Endothelial cell of umbilical vein (primary cell): ENCODE data around the gene CFI. TPM values are rescaled to one million over a fixed set of nuclear protein-coding genes. Genes with fewer than 3 reads are reported as not detected.

Experiments used
- BruUV-seq: library from RNA; stranded (reverse); fragments of 400-500 nt; replicated peaks from 2 replicates; lab custom pipeline; 2021; lab: Mats Ljungman, UMichigan
- CTCF ChIA-PET: fragments of 300-600, 350-600 bp; sonication (Branson Sonifier 250); formaldehyde crosslinking; loops from one replicate; lab custom pipeline; 2021; ENCODE audit warnings: antibody characterized with exemption, inconsistent platforms; lab: Charles Lee
- POLR2A ChIA-PET: fragments of 300-600, 350-600 bp; sonication (Branson Sonifier 250); formaldehyde crosslinking; loops from one replicate; lab custom pipeline; 2021; ENCODE audit warnings: antibody characterized with exemption, inconsistent platforms; lab: Charles Lee
- DNase-seq: peaks from one replicate; pipeline ENCODE4 v3.0.0-alpha.2; 2011; ENCODE audit warnings: low read depth, low spot score
- FAIRE-seq: peaks from 2 replicates; lab custom pipeline; 2011; peaks lifted over from hg19 to GRCh38; lab: Jason Lieb, UNC
- H2AFZ ChIP-seq: 2 replicates; pipeline ENCODE4 v1.6.0; 2012; ENCODE audit warnings: low read depth, low read length, control low read depth, inconsistent platforms
- H3K27ac ChIP-seq: 2 replicates; pipeline ENCODE4 v1.5.1; 2011; ENCODE audit warnings: low read depth, mild to moderate bottlenecking, control low read depth, low read length, moderate library complexity; ENCODE audit not compliant: insufficient read depth
- H3K27me3 ChIP-seq, 2 experiments: 2 replicates each; pipeline versions ENCODE4 v1.6.0 to v1.6.1; 2011; ENCODE audit warnings: low read length in 2 of 2, mixed read lengths in 1 of 2; ENCODE audit not compliant: control insufficient read depth in 2 of 2, insufficient read depth in 2 of 2
- H3K36me3 ChIP-seq, 2 experiments: 2 replicates in 1 of 2; 3 replicates in 1 of 2; pipeline ENCODE4 v1.5.1; 2011; ENCODE audit warnings: low read length in 2 of 2, mild to moderate bottlenecking in 1 of 2, moderate library complexity in 1 of 2; ENCODE audit not compliant: control insufficient read depth in 2 of 2, insufficient read depth in 2 of 2; ENCODE audit errors: extremely low read depth in 1 of 2
- H3K4me1 ChIP-seq: 3 replicates; pipeline ENCODE4 v1.5.1; 2011; ENCODE audit warnings: mild to moderate bottlenecking, low read length; ENCODE audit not compliant: control insufficient read depth, insufficient read depth; ENCODE audit errors: extremely low read depth
- H3K4me2 ChIP-seq: 2 replicates; pipeline ENCODE4 v1.6.1; 2011; ENCODE audit warnings: low read length, control low read depth, mixed read lengths; ENCODE audit not compliant: insufficient read depth
- H3K4me3 ChIP-seq, 3 experiments: fragments of 200-600 bp in 1 of 3; sonication (generic), shearing (Covaris generic) in 1 of 3; replicated peaks in 1 of 3; 2 replicates each; pipeline ENCODE4 v1.5.1; 2011 to 2016; ENCODE audit warnings: control low read depth in 3 of 3, low read length in 3 of 3, mild to moderate bottlenecking in 2 of 3, inconsistent platforms in 1 of 3, low read depth in 1 of 3, moderate library complexity in 1 of 3; ENCODE audit not compliant: insufficient read depth in 1 of 3
- H3K79me2 ChIP-seq: 2 replicates; pipeline ENCODE4 v1.6.0; 2012; ENCODE audit warnings: low read length, inconsistent platforms; ENCODE audit not compliant: control insufficient read depth, insufficient read depth
- H3K9ac ChIP-seq: replicated peaks from 2 replicates; pipeline ENCODE3; 2011; ENCODE audit warnings: low read length, control low read depth; ENCODE audit not compliant: insufficient read depth; ENCODE audit errors: extremely low read depth
- H3K9me1 ChIP-seq: replicated peaks from 3 replicates; pipeline ENCODE4 v1.6.0; 2011; ENCODE audit warnings: mild to moderate bottlenecking, low read length; ENCODE audit not compliant: control insufficient read depth, insufficient read depth; ENCODE audit errors: extremely low read depth
- H3K9me3 ChIP-seq: replicated peaks from 2 replicates; pipeline ENCODE4 v1.5.1; 2012; ENCODE audit warnings: low read length, inconsistent platforms; ENCODE audit not compliant: control insufficient read depth, insufficient read depth
- H4K20me1 ChIP-seq: replicated peaks from 2 replicates; pipeline ENCODE3; 2011; ENCODE audit warnings: mild to moderate bottlenecking, low read length; ENCODE audit not compliant: control insufficient read depth, insufficient read depth; ENCODE audit errors: extremely low read depth
- CTCF ChIP-seq, 2 donors: IDR thresholded peaks; 1 replicate in 1 of 2; 2 replicates in 1 of 2; pipeline ENCODE4 v1.5.1; 2011; ENCODE audit warnings: low read length in 2 of 2, mild to moderate bottlenecking in 2 of 2, moderate library complexity in 2 of 2, control low read depth in 1 of 2, inconsistent platforms in 1 of 2, low read depth in 1 of 2; ENCODE audit not compliant: insufficient read depth in 1 of 2; ENCODE audit errors: extremely low read depth in 1 of 2
- EZH2 ChIP-seq: IDR thresholded peaks from 2 replicates; pipeline ENCODE4 v1.6.1; 2012; ENCODE audit warnings: borderline replicate concordance, low read depth, mild to moderate bottlenecking, moderate library complexity, low read length, inconsistent platforms; ENCODE audit not compliant: severe bottlenecking
- FOS ChIP-seq: IDR thresholded peaks from 2 replicates; pipeline ENCODE4 v1.6.1; 2011; ENCODE audit warnings: mild to moderate bottlenecking, low read length, moderate library complexity, borderline replicate concordance; ENCODE audit not compliant: insufficient read depth
- GATA2 ChIP-seq: IDR thresholded peaks from 2 replicates; pipeline ENCODE4 v1.7.0; 2011; ENCODE audit warnings: low read depth, mild to moderate bottlenecking, moderate library complexity, mixed read lengths, low read length; ENCODE audit not compliant: insufficient read length, insufficient read depth
- JUN ChIP-seq: IDR thresholded peaks from 2 replicates; pipeline ENCODE4 v1.6.1; 2011; ENCODE audit warnings: borderline replicate concordance, low read depth; ENCODE audit not compliant: insufficient read length, insufficient read depth
- MYC ChIP-seq: IDR thresholded peaks from one replicate; pipeline ENCODE4 v1.6.1; 2011; ENCODE audit warnings: mild to moderate bottlenecking, low read depth, low read length
- POLR2A ChIP-seq: IDR thresholded peaks from 2 replicates; pipeline ENCODE4 v1.6.1; 2012; ENCODE audit warnings: low read depth, mild to moderate bottlenecking, control low read depth, low read length
- POLR2AphosphoS5 ChIP-seq: IDR thresholded peaks from 2 replicates; pipeline ENCODE4 v1.6.1; 2012; ENCODE audit warnings: low read depth, mild to moderate bottlenecking, control low read depth, low read length, moderate library complexity; ENCODE audit not compliant: insufficient read depth
- dilution Hi-C: fragments of 300-500 bp; cut with MboI; formaldehyde crosslinking; loops from one replicate; pipeline ENCODE4 v1.15.0; 2019; ENCODE audit warnings: low sequenced_read_pairs; ENCODE audit not compliant: extremely low pct_ligation_motif_present
- intact Hi-C: fragments of 100-400 bp; cut with micrococcal nuclease; formaldehyde crosslinking; loops from one replicate; pipeline ENCODE4 v1.10.0; 2022
- polyA plus RNA-seq, 4 experiments: library from polyadenylated mRNA; depleted of rRNA in 3 of 4; stranded (reverse) in 3 of 4; unstranded in 1 of 4; fragments of >200 nt; gene quantifications; 2 replicates each; pipeline versions ENCODE4 v1.2.1 to v1.2.3, GENCODE V29; 2011 to 2012; ENCODE audit warnings: missing spikeins in 1 of 4
- total RNA-seq: library from RNA; stranded (reverse); gene quantifications from 2 replicates; pipeline ENCODE4 v1.2.3, GENCODE V29; 2021
- TF ChIP-seq, protein P1 (sequence below): IDR thresholded peaks from 2 replicates; pipeline ENCODE4 v1.6.1; 2011; ENCODE audit not compliant: insufficient read depth, insufficient read length

The CFI gene
- total and polyA plus RNA-seq, 2 donors (not counting 3 experiments of a cell fraction or from before 2014, with no cell fraction given) = 10.0 to 21.4 TPM

DNA sequence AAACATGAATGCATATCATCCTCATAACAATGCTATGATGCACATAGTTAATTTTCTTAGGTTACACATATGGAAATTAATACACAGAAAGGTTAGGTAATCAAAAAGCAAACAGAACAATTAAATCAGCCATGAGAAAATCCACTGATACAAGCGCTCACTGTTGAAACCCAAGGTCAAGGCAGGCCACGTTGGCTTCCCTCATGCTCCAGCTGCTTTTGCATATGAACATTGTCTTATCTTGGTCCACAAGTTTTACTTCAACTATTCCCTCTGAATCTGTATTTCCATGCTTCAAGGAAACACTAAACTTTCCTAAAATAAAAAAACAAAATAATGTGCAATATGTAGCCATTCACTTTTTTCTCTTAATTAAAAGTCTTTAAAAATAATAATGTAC lies 37.4 kb downstream of the CFI start:
- Histone ChIP-seq H3K36me3 (no peaks in the 10 kb centered on the region), H3K27me3 (no peaks in the 10 kb centered on the region), H3K4me1 (no peaks in the 10 kb centered on the region), H2AFZ (no peak overlapping the region), H4K20me1 (no peaks in the 10 kb centered on the region), H3K27ac (no peak overlapping the region), H3K9me1 (no peaks in the 10 kb centered on the region), H3K9me3 (no peaks in the 10 kb centered on the region), H3K4me2 (no peak overlapping the region), H3K79me2 (no peaks in the 10 kb centered on the region), H3K4me3 (no peak overlapping the region), H3K9ac (no peak overlapping the region)
- no TSS peak for BruUV-seq
- dilution Hi-C loops (no loop called here), intact Hi-C loops (no loop called here)
- ChIA-PET CTCF (interaction anchor here (1.6 kb wide), 1 partner anchor 337 kb away, joined by 3 read pairs; no protein-coding TSS in a partner anchor), POLR2A (interaction anchor here (0.6 kb wide), 1 partner anchor 217 kb away, joined by 3 read pairs; no protein-coding TSS in a partner anchor)
- DNase-seq (no peak), FAIRE-seq (no peak)
- TF ChIP-seq CTCF (IDR thresholded peaks at IDR 0.05; ENCODE audit: extremely low read depth in 1 of 2, insufficient read depth in 1 of 2, low read depth in 1 of 2, low read length in 2 of 2) (no peak), MYC (no peak), FOS (no peak), POLR2AphosphoS5 (no peak), EZH2 (no peak), JUN (no peak), POLR2A (no peak), GATA2 (no peak)
- TF ChIP-seq, protein P1, sequence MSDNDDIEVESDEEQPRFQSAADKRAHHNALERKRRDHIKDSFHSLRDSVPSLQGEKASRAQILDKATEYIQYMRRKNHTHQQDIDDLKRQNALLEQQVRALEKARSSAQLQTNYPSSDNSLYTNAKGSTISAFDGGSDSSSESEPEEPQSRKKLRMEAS = no peak
